ENCODE data around the gene CABLES1.
A peak's percentile ranks its signal among the peaks of the same experiment; 100 is the strongest.

DNA sequence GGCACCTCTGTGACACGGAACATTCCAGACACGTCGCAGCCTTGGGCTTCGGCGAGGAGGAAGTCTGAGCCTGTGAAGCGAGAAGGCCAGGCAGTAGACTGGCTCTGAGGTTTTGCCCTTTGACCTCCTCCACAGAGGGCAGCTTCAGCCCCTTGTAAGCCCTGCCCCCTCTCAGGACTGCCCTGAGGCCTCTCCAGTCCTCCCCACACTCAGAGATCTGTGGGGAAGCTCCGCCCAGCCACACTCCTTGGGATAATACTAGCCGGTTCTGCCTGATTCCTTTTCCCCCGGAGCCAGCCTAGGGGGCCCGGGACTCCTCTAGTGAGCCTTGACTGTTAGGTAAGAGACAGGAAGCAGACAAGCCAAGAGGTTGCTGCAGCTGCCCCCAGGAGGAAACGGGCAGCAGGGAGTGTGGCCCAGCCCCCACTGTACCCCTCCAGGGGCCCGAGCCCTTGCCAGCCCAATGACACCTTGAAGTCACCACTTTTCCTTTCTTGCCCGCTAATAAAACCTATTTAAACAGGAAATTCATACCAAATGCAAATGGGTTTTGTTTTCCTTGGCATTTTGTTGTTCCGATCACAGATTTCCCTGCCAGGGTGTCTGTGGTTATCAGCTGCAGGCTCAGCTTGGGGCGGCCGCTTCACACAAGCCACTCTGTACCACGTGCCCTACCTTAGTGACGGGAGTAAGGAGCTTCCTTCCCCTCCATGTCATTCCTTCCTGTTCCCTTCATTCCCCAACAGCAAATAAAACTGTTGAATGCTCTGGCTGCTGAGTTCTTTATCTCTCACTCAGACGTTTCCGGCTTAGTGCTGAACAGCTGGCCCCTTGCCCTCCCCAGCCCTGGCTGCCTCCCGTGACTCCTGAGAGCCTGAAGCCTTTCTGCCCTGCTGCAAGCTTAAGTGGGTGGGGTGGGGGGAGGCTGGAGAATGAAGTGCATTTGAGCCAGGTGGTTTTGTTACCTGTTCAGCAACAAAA lies 124.7 kb downstream of the CABLES1 start:
- TF ChIP-seq SPI1 (IDR thresholded peaks at IDR 0.05; ENCODE audit: borderline replicate concordance, low read depth) (peak; percentile 13; the same call in 1 of the 2 replicates), GABPA (IDR thresholded peaks at IDR 0.05; ENCODE audit: low read depth) (no peak), POLR2AphosphoS5 (IDR thresholded peaks at IDR 0.05; ENCODE audit: low read depth) (peak; percentile 60)
- TF ChIP-seq, protein P1, sequence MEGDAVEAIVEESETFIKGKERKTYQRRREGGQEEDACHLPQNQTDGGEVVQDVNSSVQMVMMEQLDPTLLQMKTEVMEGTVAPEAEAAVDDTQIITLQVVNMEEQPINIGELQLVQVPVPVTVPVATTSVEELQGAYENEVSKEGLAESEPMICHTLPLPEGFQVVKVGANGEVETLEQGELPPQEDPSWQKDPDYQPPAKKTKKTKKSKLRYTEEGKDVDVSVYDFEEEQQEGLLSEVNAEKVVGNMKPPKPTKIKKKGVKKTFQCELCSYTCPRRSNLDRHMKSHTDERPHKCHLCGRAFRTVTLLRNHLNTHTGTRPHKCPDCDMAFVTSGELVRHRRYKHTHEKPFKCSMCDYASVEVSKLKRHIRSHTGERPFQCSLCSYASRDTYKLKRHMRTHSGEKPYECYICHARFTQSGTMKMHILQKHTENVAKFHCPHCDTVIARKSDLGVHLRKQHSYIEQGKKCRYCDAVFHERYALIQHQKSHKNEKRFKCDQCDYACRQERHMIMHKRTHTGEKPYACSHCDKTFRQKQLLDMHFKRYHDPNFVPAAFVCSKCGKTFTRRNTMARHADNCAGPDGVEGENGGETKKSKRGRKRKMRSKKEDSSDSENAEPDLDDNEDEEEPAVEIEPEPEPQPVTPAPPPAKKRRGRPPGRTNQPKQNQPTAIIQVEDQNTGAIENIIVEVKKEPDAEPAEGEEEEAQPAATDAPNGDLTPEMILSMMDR (IDR thresholded peaks at IDR 0.05; ENCODE audit: insufficient read depth, low read length), result no peak
- TF ChIP-seq, protein P2, sequence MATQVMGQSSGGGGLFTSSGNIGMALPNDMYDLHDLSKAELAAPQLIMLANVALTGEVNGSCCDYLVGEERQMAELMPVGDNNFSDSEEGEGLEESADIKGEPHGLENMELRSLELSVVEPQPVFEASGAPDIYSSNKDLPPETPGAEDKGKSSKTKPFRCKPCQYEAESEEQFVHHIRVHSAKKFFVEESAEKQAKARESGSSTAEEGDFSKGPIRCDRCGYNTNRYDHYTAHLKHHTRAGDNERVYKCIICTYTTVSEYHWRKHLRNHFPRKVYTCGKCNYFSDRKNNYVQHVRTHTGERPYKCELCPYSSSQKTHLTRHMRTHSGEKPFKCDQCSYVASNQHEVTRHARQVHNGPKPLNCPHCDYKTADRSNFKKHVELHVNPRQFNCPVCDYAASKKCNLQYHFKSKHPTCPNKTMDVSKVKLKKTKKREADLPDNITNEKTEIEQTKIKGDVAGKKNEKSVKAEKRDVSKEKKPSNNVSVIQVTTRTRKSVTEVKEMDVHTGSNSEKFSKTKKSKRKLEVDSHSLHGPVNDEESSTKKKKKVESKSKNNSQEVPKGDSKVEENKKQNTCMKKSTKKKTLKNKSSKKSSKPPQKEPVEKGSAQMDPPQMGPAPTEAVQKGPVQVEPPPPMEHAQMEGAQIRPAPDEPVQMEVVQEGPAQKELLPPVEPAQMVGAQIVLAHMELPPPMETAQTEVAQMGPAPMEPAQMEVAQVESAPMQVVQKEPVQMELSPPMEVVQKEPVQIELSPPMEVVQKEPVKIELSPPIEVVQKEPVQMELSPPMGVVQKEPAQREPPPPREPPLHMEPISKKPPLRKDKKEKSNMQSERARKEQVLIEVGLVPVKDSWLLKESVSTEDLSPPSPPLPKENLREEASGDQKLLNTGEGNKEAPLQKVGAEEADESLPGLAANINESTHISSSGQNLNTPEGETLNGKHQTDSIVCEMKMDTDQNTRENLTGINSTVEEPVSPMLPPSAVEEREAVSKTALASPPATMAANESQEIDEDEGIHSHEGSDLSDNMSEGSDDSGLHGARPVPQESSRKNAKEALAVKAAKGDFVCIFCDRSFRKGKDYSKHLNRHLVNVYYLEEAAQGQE (IDR thresholded peaks at IDR 0.05; ENCODE audit: insufficient replicate concordance, low read depth), result peak; percentile 23

Data from HL-60 (cell line).